ENCODE data around the gene CHPT1.
A peak's percentile ranks its signal among the peaks of the same experiment; 100 is the strongest.

CHPT1 gene

DNA sequence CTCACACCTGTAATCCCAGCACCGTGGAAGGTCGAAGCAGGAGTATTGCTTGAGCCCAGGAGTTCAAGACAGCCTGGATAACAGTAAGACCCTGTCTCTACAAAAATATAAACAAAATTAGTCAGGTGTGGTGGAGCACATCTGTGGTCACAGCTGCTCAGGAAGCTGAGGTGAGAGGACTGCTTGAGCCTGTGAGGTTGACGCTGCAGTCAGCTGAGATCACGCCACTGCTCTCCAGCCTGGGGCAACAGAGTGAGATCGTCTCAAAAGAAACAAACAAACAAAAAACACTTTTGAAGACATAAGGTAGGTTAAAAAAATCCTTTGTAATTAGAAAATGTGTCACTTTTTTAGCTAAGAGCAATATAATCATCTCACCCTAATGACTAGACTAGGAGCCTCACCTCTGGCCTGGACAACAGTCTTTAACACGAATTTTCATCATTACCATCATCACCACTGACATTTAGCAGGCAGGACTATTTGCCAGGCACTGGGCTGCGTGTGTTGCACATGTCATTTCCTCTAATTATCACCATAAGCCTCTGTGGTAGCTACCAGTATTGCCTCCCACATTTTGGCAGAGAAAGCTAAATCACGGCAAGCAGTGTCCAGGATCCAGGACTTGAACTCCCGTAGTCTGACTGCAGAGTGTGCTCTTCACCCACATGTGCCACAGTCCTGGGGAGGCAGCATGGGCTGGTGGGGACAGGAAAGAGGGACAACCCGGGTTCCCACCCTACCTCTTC is 46.5 kb downstream of the CHPT1 start:
- TF ChIP-seq, protein P1, sequence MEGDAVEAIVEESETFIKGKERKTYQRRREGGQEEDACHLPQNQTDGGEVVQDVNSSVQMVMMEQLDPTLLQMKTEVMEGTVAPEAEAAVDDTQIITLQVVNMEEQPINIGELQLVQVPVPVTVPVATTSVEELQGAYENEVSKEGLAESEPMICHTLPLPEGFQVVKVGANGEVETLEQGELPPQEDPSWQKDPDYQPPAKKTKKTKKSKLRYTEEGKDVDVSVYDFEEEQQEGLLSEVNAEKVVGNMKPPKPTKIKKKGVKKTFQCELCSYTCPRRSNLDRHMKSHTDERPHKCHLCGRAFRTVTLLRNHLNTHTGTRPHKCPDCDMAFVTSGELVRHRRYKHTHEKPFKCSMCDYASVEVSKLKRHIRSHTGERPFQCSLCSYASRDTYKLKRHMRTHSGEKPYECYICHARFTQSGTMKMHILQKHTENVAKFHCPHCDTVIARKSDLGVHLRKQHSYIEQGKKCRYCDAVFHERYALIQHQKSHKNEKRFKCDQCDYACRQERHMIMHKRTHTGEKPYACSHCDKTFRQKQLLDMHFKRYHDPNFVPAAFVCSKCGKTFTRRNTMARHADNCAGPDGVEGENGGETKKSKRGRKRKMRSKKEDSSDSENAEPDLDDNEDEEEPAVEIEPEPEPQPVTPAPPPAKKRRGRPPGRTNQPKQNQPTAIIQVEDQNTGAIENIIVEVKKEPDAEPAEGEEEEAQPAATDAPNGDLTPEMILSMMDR (IDR thresholded peaks at IDR 0.05; ENCODE audit: borderline replicate concordance, extremely low read depth, low read length, poor library complexity, severe bottlenecking) = no peak
- TF ChIP-seq EZH2 (IDR thresholded peaks at IDR 0.05; ENCODE audit: borderline replicate concordance, low read depth, low read length, severe bottlenecking) = no peak
- Histone ChIP-seq H3K27me3 (ENCODE audit: insufficient read depth, low read length, poor library complexity) (no peaks in the 10 kb centered on the region), H3K36me3 (ENCODE audit: insufficient read depth, low read length) (peaks cover 49% of the 10 kb centered on the region), H3K9me3 (ENCODE audit: insufficient read depth, low read length, severe bottlenecking) (no peaks in the 10 kb centered on the region), H3K4me2 (ENCODE audit: insufficient read depth, low read length) (no peak overlapping the region), H2AFZ (ENCODE audit: low read depth, low read length) (no peak overlapping the region), H3K27ac (ENCODE audit: low read length) (0 out of 2 replicates have a peak overlapping the region, but pooled peaks have one; percentile 16), H3K4me3 (ENCODE audit: low read depth in 1 of 2, low read length in 2 of 2) (no peak overlapping the region), H3K4me1 (ENCODE audit: insufficient read depth, low read length) (peaks cover 2% of the 10 kb centered on the region; the same call in 1 of the 2 replicates), H3K79me2 (ENCODE audit: insufficient read depth, low read length) (no peaks in the 10 kb centered on the region), H3K9ac (ENCODE audit: low read depth, low read length) (no peak overlapping the region), H4K20me1 (ENCODE audit: insufficient read depth, low read length) (no peaks in the 10 kb centered on the region)
- peak; percentile 22 for DNase-seq
- ATAC-seq (ENCODE audit: insufficient read depth, low read depth) = peak; percentile 76

DNA sequence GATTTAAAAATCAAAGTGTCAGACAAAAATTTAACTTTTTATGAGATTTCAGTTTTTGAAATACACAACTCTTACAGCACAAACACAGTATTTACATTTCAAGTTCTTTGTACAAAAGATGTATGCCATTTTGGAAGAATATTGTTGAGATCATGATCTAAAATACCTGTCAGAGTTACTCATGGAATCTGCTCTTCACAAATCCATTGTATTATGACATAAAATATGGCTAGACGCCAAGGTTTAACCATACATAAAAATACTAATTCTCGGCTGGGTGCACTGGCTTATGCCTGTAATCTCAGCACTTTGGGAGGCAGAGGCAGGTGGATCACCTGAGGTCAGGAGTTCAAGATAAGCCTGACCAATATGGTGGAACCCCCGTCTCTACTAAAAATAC is 48.0 kb downstream of the CHPT1 start:
- Histone ChIP-seq H3K9ac (ENCODE audit: low read depth, low read length) (no peak overlapping the region), H3K9me3 (ENCODE audit: insufficient read depth, low read length, severe bottlenecking) (no peaks in the 10 kb centered on the region), H3K4me2 (ENCODE audit: insufficient read depth, low read length) (no peak overlapping the region), H3K27me3 (ENCODE audit: insufficient read depth, low read length, poor library complexity) (no peaks in the 10 kb centered on the region), H3K36me3 (ENCODE audit: insufficient read depth, low read length) (peaks cover 64% of the 10 kb centered on the region), H3K4me3 (ENCODE audit: low read depth in 1 of 2, low read length in 2 of 2) (no peak overlapping the region), H3K79me2 (ENCODE audit: insufficient read depth, low read length) (no peaks in the 10 kb centered on the region), H4K20me1 (ENCODE audit: insufficient read depth, low read length) (no peaks in the 10 kb centered on the region), H2AFZ (ENCODE audit: low read depth, low read length) (no peak overlapping the region), H3K4me1 (ENCODE audit: insufficient read depth, low read length) (peaks cover 2% of the 10 kb centered on the region; the same call in 1 of the 2 replicates), H3K27ac (ENCODE audit: low read length) (no peak overlapping the region)
- DNase-seq (no peak), ATAC-seq (ENCODE audit: insufficient read depth, low read depth) (no peak)
- TF ChIP-seq, protein P1 (IDR thresholded peaks at IDR 0.05; ENCODE audit: borderline replicate concordance, extremely low read depth, low read length, poor library complexity, severe bottlenecking) = no peak
- TF ChIP-seq EZH2 (IDR thresholded peaks at IDR 0.05; ENCODE audit: borderline replicate concordance, low read depth, low read length, severe bottlenecking) = no peak

DNA sequence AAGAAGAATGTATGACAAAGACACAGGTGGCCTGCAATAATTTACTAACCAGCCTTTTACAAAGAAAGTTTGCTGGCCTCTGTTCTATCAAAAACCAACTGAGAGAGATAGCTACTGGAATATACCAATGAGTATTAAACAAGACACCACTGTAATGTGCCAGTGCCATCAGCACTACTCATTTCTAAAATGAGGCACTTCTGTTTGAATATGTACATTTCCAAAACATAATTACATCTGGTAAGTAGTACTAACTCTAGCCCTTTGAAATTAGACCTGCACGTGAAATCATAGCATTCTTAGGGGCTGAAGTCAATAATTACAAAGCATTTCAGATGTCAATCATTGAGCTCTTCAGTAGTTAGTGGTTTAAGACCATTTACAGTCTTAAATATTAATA is 48.8 kb downstream of the CHPT1 start:
- Histone ChIP-seq H3K9me3 (ENCODE audit: insufficient read depth, low read length, severe bottlenecking) (no peaks in the 10 kb centered on the region), H3K27ac (ENCODE audit: low read length) (no peak overlapping the region), H3K27me3 (ENCODE audit: insufficient read depth, low read length, poor library complexity) (no peaks in the 10 kb centered on the region), H3K4me1 (ENCODE audit: insufficient read depth, low read length) (peaks cover 2% of the 10 kb centered on the region; the same call in 1 of the 2 replicates), H3K4me3 (ENCODE audit: low read depth in 1 of 2, low read length in 2 of 2) (no peak overlapping the region), H3K36me3 (ENCODE audit: insufficient read depth, low read length) (peaks cover 70% of the 10 kb centered on the region), H3K9ac (ENCODE audit: low read depth, low read length) (no peak overlapping the region), H4K20me1 (ENCODE audit: insufficient read depth, low read length) (no peaks in the 10 kb centered on the region), H3K4me2 (ENCODE audit: insufficient read depth, low read length) (no peak overlapping the region), H3K79me2 (ENCODE audit: insufficient read depth, low read length) (no peaks in the 10 kb centered on the region), H2AFZ (ENCODE audit: low read depth, low read length) (no peak overlapping the region)
- no peak for ATAC-seq (ENCODE audit: insufficient read depth, low read depth)
- no peak for DNase-seq
- TF ChIP-seq, protein P1 (IDR thresholded peaks at IDR 0.05; ENCODE audit: borderline replicate concordance, extremely low read depth, low read length, poor library complexity, severe bottlenecking) = no peak
- no peak for TF ChIP-seq EZH2 (IDR thresholded peaks at IDR 0.05; ENCODE audit: borderline replicate concordance, low read depth, low read length, severe bottlenecking)

Data from DND-41 (cell line).